ENCODE measurements around the gene AHNAK2. TPM values are rescaled to one million over a fixed set of nuclear protein-coding genes. Genes with fewer than 3 reads are reported as not detected.
A peak's percentile ranks its signal among the peaks of the same experiment; 100 is the strongest.

Gene AHNAK2
- total and polyA plus RNA-seq, 5 donors: 2.0 to 5.7 (median 3.1) TPM

- Histone ChIP-seq H3K4me1 (ENCODE audit: control insufficient read depth, insufficient read depth, low read length) (no peaks in the 10 kb centered on the region), H3K4me3 (ENCODE audit: low read length) (no peak overlapping the region), H3K27me3 (ENCODE audit: control insufficient read depth, insufficient read depth) (no peaks in the 10 kb centered on the region), H3K27ac (ENCODE audit: low read length) (no peak overlapping the region), H3K9me3 (ENCODE audit: control insufficient read depth, low read length) (no peaks in the 10 kb centered on the region)
- ATAC-seq: no peak
- WGBS: 81% methylated on average over 29 of the region's 29 CpGs
- peak in 1 of 3 donors; percentile 49 for DNase-seq
- intact Hi-C loops (cut with DNase I): no loop called here
Observed at GRCh38 chr14:105011312-105011990, 33.3 kb upstream of the AHNAK2 start.

GRCh38 chr14:105010891-105011291 lies 32.7 kb upstream of the AHNAK2 start:
- no peak overlapping the region for H3K4me3 ChIP-seq (ENCODE audit: low read length)
- no peaks in the 10 kb centered on the region for H3K9me3 ChIP-seq (ENCODE audit: control insufficient read depth, low read length)
- H3K4me1 ChIP-seq (ENCODE audit: control insufficient read depth, insufficient read depth, low read length): no peaks in the 10 kb centered on the region
- DNase-seq: peak in 1 of 3 donors; percentile 53
- H3K27me3 ChIP-seq (ENCODE audit: control insufficient read depth, insufficient read depth): no peaks in the 10 kb centered on the region
- ATAC-seq: no peak
- intact Hi-C loops (cut with DNase I): no loop called here
- 82% methylated on average over 17 of the region's 17 CpGs for WGBS
- no peak overlapping the region for H3K27ac ChIP-seq (ENCODE audit: low read length)

DNA sequence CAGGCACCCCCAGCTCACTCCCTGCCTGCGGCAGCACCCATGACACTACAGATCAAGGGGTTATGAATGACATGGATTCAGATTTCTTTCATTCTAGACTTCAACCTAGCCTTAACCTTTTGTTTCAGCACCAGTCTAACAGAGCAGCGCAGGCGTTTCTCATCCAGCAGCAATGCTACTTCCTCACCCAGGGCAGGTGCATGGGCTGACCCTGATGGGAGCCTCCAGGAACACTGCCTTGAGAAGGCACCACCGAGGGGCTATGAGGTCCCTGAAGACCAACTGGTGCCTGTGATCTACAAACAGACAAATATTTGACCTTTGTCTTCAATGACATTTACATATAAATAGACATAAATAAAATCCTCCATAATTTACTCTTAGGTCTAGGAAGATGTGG lies 31.9 kb upstream of the AHNAK2 start:
- H3K27me3 ChIP-seq (ENCODE audit: control insufficient read depth, insufficient read depth): no peaks in the 10 kb centered on the region
- intact Hi-C loops (cut with DNase I): no loop called here
- DNase-seq (peak in 1 of 3 donors; percentile 5), ATAC-seq (no peak)
- H3K4me1 ChIP-seq (ENCODE audit: control insufficient read depth, insufficient read depth, low read length): no peaks in the 10 kb centered on the region
- 86% methylated on average over 4 of the region's 4 CpGs for whole genome bisulfite sequencing
- H3K27ac ChIP-seq (ENCODE audit: low read length): no peak overlapping the region
- no peaks in the 10 kb centered on the region for H3K9me3 ChIP-seq (ENCODE audit: control insufficient read depth, low read length)
- no peak overlapping the region for H3K4me3 ChIP-seq (ENCODE audit: low read length)

GRCh38 chr14:105007593-105008264 lies 29.6 kb upstream of the AHNAK2 start:
- intact Hi-C loops (cut with DNase I): no loop called here
- peak in 1 of 3 donors; percentile 31 for DNase-seq
- WGBS: 93% methylated on average over 19 of the region's 19 CpGs
- no peaks in the 10 kb centered on the region for H3K9me3 ChIP-seq (ENCODE audit: control insufficient read depth, low read length)
- H3K4me1 ChIP-seq (ENCODE audit: control insufficient read depth, insufficient read depth, low read length): no peaks in the 10 kb centered on the region
- no peak for ATAC-seq
- no peak overlapping the region for H3K27ac ChIP-seq (ENCODE audit: low read length)
- no peaks in the 10 kb centered on the region for H3K27me3 ChIP-seq (ENCODE audit: control insufficient read depth, insufficient read depth)
- no peak overlapping the region for H3K4me3 ChIP-seq (ENCODE audit: low read length)

GRCh38 chr14:105006831-105007592 lies 28.8 kb upstream of the AHNAK2 start:
- Histone ChIP-seq H3K4me1 (ENCODE audit: control insufficient read depth, insufficient read depth, low read length) (no peaks in the 10 kb centered on the region), H3K27ac (ENCODE audit: low read length) (no peak overlapping the region), H3K9me3 (ENCODE audit: control insufficient read depth, low read length) (no peaks in the 10 kb centered on the region), H3K27me3 (ENCODE audit: control insufficient read depth, insufficient read depth) (no peaks in the 10 kb centered on the region), H3K4me3 (ENCODE audit: low read length) (no peak overlapping the region)
- intact Hi-C loops (cut with DNase I): no loop called here
- 69% methylated on average over 21 of the region's 21 CpGs for WGBS
- peak; percentile 29 to 39 for ATAC-seq
- DNase-seq: peak in 2 of 3 donors; percentile 47 to 56

DNA sequence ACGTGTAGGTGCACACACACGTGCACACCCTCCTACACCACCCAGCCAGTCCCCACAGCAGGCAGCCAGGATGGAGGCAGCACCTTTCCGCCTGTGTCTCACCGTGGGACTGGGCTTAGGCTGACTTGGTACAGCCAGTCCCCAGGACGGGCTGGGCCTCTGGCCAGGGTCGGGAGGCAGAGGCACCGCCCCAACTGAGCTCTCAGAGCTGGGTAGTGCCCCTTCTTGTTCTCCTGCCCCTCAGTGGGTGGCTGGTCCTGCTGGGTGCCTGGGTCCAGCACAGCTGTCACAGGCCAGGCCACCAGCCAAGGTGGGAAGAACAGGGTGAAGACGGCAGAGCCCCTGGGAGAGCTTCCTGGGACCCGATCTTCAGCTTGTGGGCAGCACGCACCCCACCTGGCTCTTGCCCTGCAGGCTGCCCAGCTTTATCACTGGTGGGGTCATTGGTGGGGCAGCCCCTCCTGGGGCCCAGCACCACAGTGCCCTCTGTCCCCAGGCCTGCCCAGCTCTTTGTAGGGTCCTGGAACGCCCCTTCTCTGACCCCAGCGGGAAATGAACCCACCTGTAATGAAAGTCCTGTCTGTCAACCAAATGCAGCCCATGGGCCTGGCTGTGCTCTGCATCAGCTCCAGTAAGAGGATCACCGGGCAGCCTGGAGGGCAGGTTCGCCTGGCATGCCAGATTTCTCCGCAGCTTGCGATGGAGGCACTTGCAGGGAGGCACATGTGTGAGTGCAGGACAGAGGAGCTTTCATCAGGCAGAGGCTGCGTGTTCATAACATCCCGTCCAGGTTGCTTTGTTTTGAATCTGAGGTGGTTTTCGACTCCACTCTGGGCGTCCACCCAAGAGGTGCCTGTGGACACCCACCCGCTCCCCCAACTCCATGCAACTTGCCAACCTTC lies 28.0 kb upstream of the AHNAK2 start:
- DNase-seq (peak in 2 of 3 donors; percentile 15 to 48), ATAC-seq (peak; percentile 17 to 32)
- Histone ChIP-seq H3K4me1 (ENCODE audit: control insufficient read depth, insufficient read depth, low read length) (no peaks in the 10 kb centered on the region), H3K27ac (ENCODE audit: low read length) (no peak overlapping the region), H3K4me3 (ENCODE audit: low read length) (no peak overlapping the region), H3K27me3 (ENCODE audit: control insufficient read depth, insufficient read depth) (no peaks in the 10 kb centered on the region), H3K9me3 (ENCODE audit: control insufficient read depth, low read length) (no peaks in the 10 kb centered on the region)
- intact Hi-C loops (cut with DNase I): no loop called here
- WGBS: 83% methylated on average over 21 of the region's 21 CpGs

- no peaks in the 10 kb centered on the region for H3K9me3 ChIP-seq (ENCODE audit: control insufficient read depth, low read length)
- ATAC-seq (peak in 1 of 2 donors; percentile 26), DNase-seq (peak in 2 of 3 donors; percentile 34 to 47)
- no peaks in the 10 kb centered on the region for H3K27me3 ChIP-seq (ENCODE audit: control insufficient read depth, insufficient read depth)
- H3K4me3 ChIP-seq (ENCODE audit: low read length): no peak overlapping the region
- H3K27ac ChIP-seq (ENCODE audit: low read length): no peak overlapping the region
- intact Hi-C loops (cut with DNase I): no loop called here
- 89% methylated on average over 20 of the region's 20 CpGs for WGBS
- no peaks in the 10 kb centered on the region for H3K4me1 ChIP-seq (ENCODE audit: control insufficient read depth, insufficient read depth, low read length)
Observed at GRCh38 chr14:105005329-105005928, 27.3 kb upstream of the AHNAK2 start.

GRCh38 chr14:104999361-104999760 lies 21.2 kb upstream of the AHNAK2 start:
- intact Hi-C loops (cut with DNase I): no loop called here
- Histone ChIP-seq H3K9me3 (ENCODE audit: control insufficient read depth, low read length) (no peaks in the 10 kb centered on the region), H3K27ac (ENCODE audit: low read length) (no peak overlapping the region), H3K4me3 (ENCODE audit: low read length) (no peak overlapping the region), H3K27me3 (ENCODE audit: control insufficient read depth, insufficient read depth) (no peaks in the 10 kb centered on the region), H3K4me1 (ENCODE audit: control insufficient read depth, insufficient read depth, low read length) (no peaks in the 10 kb centered on the region)
- 92% methylated on average over 3 of the region's 3 CpGs for WGBS
- no peak for ATAC-seq
- peak in 1 of 3 donors; percentile 35 for DNase-seq

DNA sequence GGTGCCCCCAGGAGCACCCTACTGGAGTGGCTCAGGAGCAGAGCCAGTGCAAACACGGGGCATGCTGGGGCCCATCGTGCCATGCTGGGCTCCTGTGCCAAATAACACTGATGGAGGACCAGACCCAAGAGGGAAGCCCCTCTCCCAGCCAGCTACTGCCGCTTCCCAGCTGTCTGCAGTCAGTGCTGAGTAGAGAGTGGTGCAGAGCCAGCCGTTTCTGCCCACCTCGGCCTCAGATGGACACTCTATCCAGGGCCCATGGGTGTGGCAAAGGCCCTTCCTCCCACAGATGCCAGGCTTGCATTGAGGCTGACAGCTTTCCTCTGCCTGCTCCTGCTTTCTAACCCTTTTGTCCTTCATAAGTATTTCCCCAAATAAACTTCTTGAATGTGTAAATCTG lies 20.6 kb upstream of the AHNAK2 start:
- DNase-seq (peak in 1 of 3 donors; percentile 12), ATAC-seq (no peak)
- Histone ChIP-seq H3K9me3 (ENCODE audit: control insufficient read depth, low read length) (no peaks in the 10 kb centered on the region), H3K27ac (ENCODE audit: low read length) (no peak overlapping the region), H3K27me3 (ENCODE audit: control insufficient read depth, insufficient read depth) (no peaks in the 10 kb centered on the region), H3K4me1 (ENCODE audit: control insufficient read depth, insufficient read depth, low read length) (no peaks in the 10 kb centered on the region), H3K4me3 (ENCODE audit: low read length) (no peak overlapping the region)
- intact Hi-C loops (cut with DNase I): no loop called here
- WGBS: 96% methylated on average over 5 of the region's 5 CpGs

GRCh38 chr14:104996483-104996882 lies 18.3 kb upstream of the AHNAK2 start:
- H3K4me1 ChIP-seq (ENCODE audit: control insufficient read depth, insufficient read depth, low read length): no peaks in the 10 kb centered on the region
- intact Hi-C loops (cut with DNase I): no loop called here
- peak in 1 of 3 donors; percentile 9 for DNase-seq
- no peak overlapping the region for H3K27ac ChIP-seq (ENCODE audit: low read length)
- WGBS: 83% methylated on average over 13 of the region's 13 CpGs
- H3K9me3 ChIP-seq (ENCODE audit: control insufficient read depth, low read length): no peaks in the 10 kb centered on the region
- no peak overlapping the region for H3K4me3 ChIP-seq (ENCODE audit: low read length)
- H3K27me3 ChIP-seq (ENCODE audit: control insufficient read depth, insufficient read depth): no peaks in the 10 kb centered on the region
- no peak for ATAC-seq
